Liver (tissue), 9 donors: ENCODE results near the gene SNRPF. TPM values are rescaled to one million over a fixed set of nuclear protein-coding genes. Genes with fewer than 3 reads are reported as not detected.

Experiments
- DNase-seq: peaks from one replicate; pipeline ENCODE4 v3.0.0-alpha.2; 2017; ENCODE audit warnings: low spot score
- H3K27ac ChIP-seq, 2 donors: one replicate each; pipeline ENCODE4 v1.7.0; 2013; ENCODE audit warnings: inconsistent platforms in 2 of 2, low read length in 2 of 2, control low read depth in 1 of 2, low read depth in 1 of 2, mild to moderate bottlenecking in 1 of 2
- H3K27me3 ChIP-seq, 4 donors: one replicate each; pipeline versions ENCODE4 v1.6.1 to v1.7.0; 2013; ENCODE audit warnings: low read length in 3 of 4, inconsistent platforms in 1 of 4, mild to moderate bottlenecking in 1 of 4, moderate library complexity in 1 of 4; ENCODE audit not compliant: control insufficient read depth in 4 of 4, insufficient read depth in 4 of 4
- H3K36me3 ChIP-seq, 4 donors: one replicate each; pipeline versions ENCODE4 v1.6.1 to v1.7.0; 2013; ENCODE audit warnings: low read length in 3 of 4, mild to moderate bottlenecking in 3 of 4, low read depth in 1 of 4, moderate library complexity in 1 of 4; ENCODE audit not compliant: control insufficient read depth in 4 of 4, insufficient read depth in 3 of 4
- H3K4me1 ChIP-seq, 4 donors: one replicate each; pipeline versions ENCODE4 v1.6.1 to v1.7.0; 2013; ENCODE audit warnings: low read length in 3 of 4, mild to moderate bottlenecking in 3 of 4, moderate library complexity in 1 of 4; ENCODE audit not compliant: control insufficient read depth in 4 of 4, insufficient read depth in 4 of 4
- H3K4me3 ChIP-seq, 3 donors: one replicate each; pipeline versions ENCODE4 v1.6.1 to v1.7.0; 2013; ENCODE audit warnings: low read length in 3 of 3, control low read depth in 1 of 3, low read depth in 1 of 3, mild to moderate bottlenecking in 1 of 3
- H3K9ac ChIP-seq, 2 donors: one replicate each; pipeline ENCODE4 v1.7.0; 2013; ENCODE audit warnings: low read length in 2 of 2, mild to moderate bottlenecking in 2 of 2, moderate library complexity in 2 of 2, control low read depth in 1 of 2, low read depth in 1 of 2
- H3K9me3 ChIP-seq, 4 donors: one replicate each; pipeline versions ENCODE4 v1.6.1 to v1.7.0; 2013; ENCODE audit warnings: low read length in 3 of 4; ENCODE audit not compliant: control insufficient read depth in 4 of 4
- EGR1 ChIP-seq, 2 donors: IDR thresholded peaks; 2 replicates each; pipeline ENCODE4 v1.6.1; 2016 to 2018; ENCODE audit warnings: antibody characterized with exemption in 2 of 2, low read depth in 2 of 2
- FOXA1 ChIP-seq: IDR thresholded peaks from 2 replicates; pipeline ENCODE4 v1.6.1; 2016; ENCODE audit warnings: antibody characterized with exemption
- FOXA2 ChIP-seq: IDR thresholded peaks from 2 replicates; pipeline ENCODE4 v1.6.1; 2016; ENCODE audit warnings: antibody characterized with exemption
- GABPA ChIP-seq, 2 donors: IDR thresholded peaks in 1 of 2; conservative IDR thresholded peaks in 1 of 2; 2 replicates each; pipeline ENCODE4 v1.6.1; 2016; ENCODE audit warnings: antibody characterized with exemption in 2 of 2, mild to moderate bottlenecking in 1 of 2, moderate library complexity in 1 of 2
- HNF4A ChIP-seq, 2 donors: conservative IDR thresholded peaks; 2 replicates each; pipeline ENCODE4 v1.6.1; 2016; ENCODE audit warnings: antibody characterized with exemption in 2 of 2, mild to moderate bottlenecking in 2 of 2
- HNF4G ChIP-seq: IDR thresholded peaks from 2 replicates; pipeline ENCODE4 v1.6.1; 2016; ENCODE audit warnings: antibody characterized with exemption
- JUND ChIP-seq, 2 donors: IDR thresholded peaks; 2 replicates each; pipeline ENCODE4 v1.6.1; 2016; ENCODE audit warnings: antibody characterized with exemption in 2 of 2
- MAX ChIP-seq: IDR thresholded peaks from 2 replicates; pipeline ENCODE4 v1.6.1; 2016; ENCODE audit warnings: antibody characterized with exemption
- NR2F2 ChIP-seq: IDR thresholded peaks from 2 replicates; pipeline ENCODE4 v1.6.1; 2016; ENCODE audit warnings: antibody characterized with exemption
- RAD21 ChIP-seq, 2 donors: IDR thresholded peaks; 2 replicates each; pipeline ENCODE4 v1.6.1; 2016; ENCODE audit warnings: antibody characterized with exemption in 2 of 2, mild to moderate bottlenecking in 2 of 2
- RXRA ChIP-seq, 2 donors: IDR thresholded peaks; 2 replicates each; pipeline ENCODE4 v1.6.1; 2017 to 2018; ENCODE audit warnings: antibody characterized with exemption in 2 of 2, mild to moderate bottlenecking in 1 of 2
- SP1 ChIP-seq: IDR thresholded peaks from 2 replicates; pipeline ENCODE4 v1.6.1; 2018; ENCODE audit warnings: antibody characterized with exemption, mild to moderate bottlenecking
- TAF1 ChIP-seq: conservative IDR thresholded peaks from 2 replicates; pipeline ENCODE4 v1.6.1; 2016; ENCODE audit warnings: antibody characterized with exemption, mild to moderate bottlenecking
- YY1 ChIP-seq: IDR thresholded peaks from 2 replicates; pipeline ENCODE4 v1.6.1; 2016; ENCODE audit warnings: antibody characterized with exemption, mild to moderate bottlenecking
- ZBTB33 ChIP-seq: IDR thresholded peaks from 2 replicates; pipeline ENCODE4 v1.6.1; 2016; ENCODE audit warnings: antibody characterized with exemption
- WGBS: extraction: QIAGEN DNeasy Blood & Tissue Kit; methylation state at CpG from one replicate; pipeline ENCODE4 v1.1.7; 2013; 5-methylcytosine and 5-hydroxymethylcytosine counted together
- polyA plus RNA-seq, 2 donors: library from polyadenylated mRNA; stranded (reverse) in 1 of 2; unstranded in 1 of 2; fragments of 200-250 nt in 1 of 2; fragments of >200 nt in 1 of 2; fragmentation: Nextera tagmentation in 1 of 2; extraction: Ambion mirVana in 1 of 2; gene quantifications; one replicate each; pipeline versions ENCODE4 v1.2.1 to v1.2.3, GENCODE V29; 2013 to 2015
- total RNA-seq, 2 donors: library from RNA; depleted of rRNA; stranded (reverse); fragments of >200 nt; gene quantifications; one replicate each; pipeline ENCODE4 v1.2.3, GENCODE V29; 2014
- TF ChIP-seq, protein P1 (sequence below): fragments of 150-350 bp; IDR thresholded peaks from 2 replicates; pipeline ENCODE4 v1.5.1; 2017; ENCODE audit warnings: improper control_type of control experiment, low read depth, low read length; ENCODE audit not compliant: missing input control
- TF ChIP-seq, protein P2 (sequence below): IDR thresholded peaks from 2 replicates; pipeline ENCODE4 v1.6.1; 2016; ENCODE audit warnings: antibody characterized with exemption, mild to moderate bottlenecking
- TF ChIP-seq, protein P3 (sequence below): IDR thresholded peaks from 2 replicates; pipeline ENCODE4 v1.6.1; 2016; ENCODE audit warnings: antibody characterized with exemption
- donor health status: healthy.
- donor health status: healthy.
- donor health status: healthy.
- donor health status: healthy.
- donor health status: healthy.

SNRPF gene
- total and polyA plus RNA-seq, 4 donors: 5.4 to 35.9 (median 12.4) TPM

DNA sequence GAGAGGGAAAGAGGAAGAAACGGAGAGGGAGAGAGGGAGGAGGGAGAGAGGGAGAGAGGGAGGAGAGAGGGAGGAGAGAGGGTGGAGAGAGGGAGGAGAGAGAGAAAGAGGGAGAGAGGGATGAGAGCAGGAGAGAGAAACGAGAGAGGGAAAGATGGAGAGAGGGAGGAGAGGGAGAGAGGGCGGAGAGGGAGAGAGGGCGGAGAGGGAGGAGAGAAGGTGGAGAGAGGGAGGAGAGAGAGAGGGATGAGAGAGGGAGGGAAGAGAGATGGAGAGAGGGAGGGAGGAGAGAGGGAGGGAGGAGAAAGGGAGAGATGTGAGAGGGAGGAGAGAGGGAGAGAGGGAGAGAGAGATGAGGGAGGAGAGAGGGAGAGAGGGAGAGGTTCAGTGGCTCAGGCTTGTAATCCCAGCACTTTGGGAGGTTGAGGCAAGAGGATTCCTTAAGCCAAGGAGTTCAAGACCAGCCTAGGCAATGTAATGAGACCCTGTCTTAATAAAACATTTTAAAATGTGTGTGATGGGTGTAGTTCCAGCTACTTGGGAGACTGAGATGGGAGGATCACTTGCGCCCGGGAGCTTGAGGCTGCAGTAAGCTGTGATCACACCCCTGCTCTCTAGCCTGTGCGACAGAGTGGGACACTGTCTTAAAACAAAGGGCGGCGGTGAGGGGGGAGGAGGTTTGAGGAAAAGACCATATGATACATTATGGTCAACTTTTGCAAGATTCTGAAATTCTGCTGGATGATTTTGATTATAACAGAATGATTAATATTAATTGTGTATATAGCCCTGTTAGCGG is 21.3 kb upstream of the SNRPF start:
- DNase-seq: no peak
- Histone ChIP-seq H3K9ac (no peak overlapping the region), H3K4me1 (peaks cover 1 to 18% (median 13%) of the 10 kb centered on the region in 4 donors), H3K27me3 (no peaks in the 10 kb centered on the region), H3K36me3 (no peaks in the 10 kb centered on the region), H3K9me3 (no peaks in the 10 kb centered on the region), H3K27ac (no peak overlapping the region), H3K4me3 (no peak overlapping the region)
- WGBS: 65% methylated on average over 10 of the region's 10 CpGs
- TF ChIP-seq FOXA1 (no peak), SP1 (no peak), MAX (no peak), RAD21 (IDR thresholded peaks at IDR 0.05) (no peak), HNF4A (conservative IDR thresholded peaks at IDR 0.05) (no peak), JUND (IDR thresholded peaks at IDR 0.05) (no peak), HNF4G (no peak), EGR1 (IDR thresholded peaks at IDR 0.05; ENCODE audit: low read depth in 2 of 2) (no peak), YY1 (no peak), NR2F2 (no peak), FOXA2 (no peak), GABPA (IDR thresholded peaks at IDR 0.05 in 1 of 2, conservative IDR thresholded peaks at IDR 0.05 in 1 of 2) (no peak), RXRA (IDR thresholded peaks at IDR 0.05) (no peak), TAF1 (no peak), ZBTB33 (no peak)
- TF ChIP-seq, protein P1, sequence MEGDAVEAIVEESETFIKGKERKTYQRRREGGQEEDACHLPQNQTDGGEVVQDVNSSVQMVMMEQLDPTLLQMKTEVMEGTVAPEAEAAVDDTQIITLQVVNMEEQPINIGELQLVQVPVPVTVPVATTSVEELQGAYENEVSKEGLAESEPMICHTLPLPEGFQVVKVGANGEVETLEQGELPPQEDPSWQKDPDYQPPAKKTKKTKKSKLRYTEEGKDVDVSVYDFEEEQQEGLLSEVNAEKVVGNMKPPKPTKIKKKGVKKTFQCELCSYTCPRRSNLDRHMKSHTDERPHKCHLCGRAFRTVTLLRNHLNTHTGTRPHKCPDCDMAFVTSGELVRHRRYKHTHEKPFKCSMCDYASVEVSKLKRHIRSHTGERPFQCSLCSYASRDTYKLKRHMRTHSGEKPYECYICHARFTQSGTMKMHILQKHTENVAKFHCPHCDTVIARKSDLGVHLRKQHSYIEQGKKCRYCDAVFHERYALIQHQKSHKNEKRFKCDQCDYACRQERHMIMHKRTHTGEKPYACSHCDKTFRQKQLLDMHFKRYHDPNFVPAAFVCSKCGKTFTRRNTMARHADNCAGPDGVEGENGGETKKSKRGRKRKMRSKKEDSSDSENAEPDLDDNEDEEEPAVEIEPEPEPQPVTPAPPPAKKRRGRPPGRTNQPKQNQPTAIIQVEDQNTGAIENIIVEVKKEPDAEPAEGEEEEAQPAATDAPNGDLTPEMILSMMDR: no peak
- TF ChIP-seq, protein P2, sequence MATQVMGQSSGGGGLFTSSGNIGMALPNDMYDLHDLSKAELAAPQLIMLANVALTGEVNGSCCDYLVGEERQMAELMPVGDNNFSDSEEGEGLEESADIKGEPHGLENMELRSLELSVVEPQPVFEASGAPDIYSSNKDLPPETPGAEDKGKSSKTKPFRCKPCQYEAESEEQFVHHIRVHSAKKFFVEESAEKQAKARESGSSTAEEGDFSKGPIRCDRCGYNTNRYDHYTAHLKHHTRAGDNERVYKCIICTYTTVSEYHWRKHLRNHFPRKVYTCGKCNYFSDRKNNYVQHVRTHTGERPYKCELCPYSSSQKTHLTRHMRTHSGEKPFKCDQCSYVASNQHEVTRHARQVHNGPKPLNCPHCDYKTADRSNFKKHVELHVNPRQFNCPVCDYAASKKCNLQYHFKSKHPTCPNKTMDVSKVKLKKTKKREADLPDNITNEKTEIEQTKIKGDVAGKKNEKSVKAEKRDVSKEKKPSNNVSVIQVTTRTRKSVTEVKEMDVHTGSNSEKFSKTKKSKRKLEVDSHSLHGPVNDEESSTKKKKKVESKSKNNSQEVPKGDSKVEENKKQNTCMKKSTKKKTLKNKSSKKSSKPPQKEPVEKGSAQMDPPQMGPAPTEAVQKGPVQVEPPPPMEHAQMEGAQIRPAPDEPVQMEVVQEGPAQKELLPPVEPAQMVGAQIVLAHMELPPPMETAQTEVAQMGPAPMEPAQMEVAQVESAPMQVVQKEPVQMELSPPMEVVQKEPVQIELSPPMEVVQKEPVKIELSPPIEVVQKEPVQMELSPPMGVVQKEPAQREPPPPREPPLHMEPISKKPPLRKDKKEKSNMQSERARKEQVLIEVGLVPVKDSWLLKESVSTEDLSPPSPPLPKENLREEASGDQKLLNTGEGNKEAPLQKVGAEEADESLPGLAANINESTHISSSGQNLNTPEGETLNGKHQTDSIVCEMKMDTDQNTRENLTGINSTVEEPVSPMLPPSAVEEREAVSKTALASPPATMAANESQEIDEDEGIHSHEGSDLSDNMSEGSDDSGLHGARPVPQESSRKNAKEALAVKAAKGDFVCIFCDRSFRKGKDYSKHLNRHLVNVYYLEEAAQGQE: no peak
- TF ChIP-seq, protein P3, sequence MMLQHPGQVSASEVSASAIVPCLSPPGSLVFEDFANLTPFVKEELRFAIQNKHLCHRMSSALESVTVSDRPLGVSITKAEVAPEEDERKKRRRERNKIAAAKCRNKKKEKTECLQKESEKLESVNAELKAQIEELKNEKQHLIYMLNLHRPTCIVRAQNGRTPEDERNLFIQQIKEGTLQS: no peak
